ENCODE results near the gene IFT57.

DNA sequence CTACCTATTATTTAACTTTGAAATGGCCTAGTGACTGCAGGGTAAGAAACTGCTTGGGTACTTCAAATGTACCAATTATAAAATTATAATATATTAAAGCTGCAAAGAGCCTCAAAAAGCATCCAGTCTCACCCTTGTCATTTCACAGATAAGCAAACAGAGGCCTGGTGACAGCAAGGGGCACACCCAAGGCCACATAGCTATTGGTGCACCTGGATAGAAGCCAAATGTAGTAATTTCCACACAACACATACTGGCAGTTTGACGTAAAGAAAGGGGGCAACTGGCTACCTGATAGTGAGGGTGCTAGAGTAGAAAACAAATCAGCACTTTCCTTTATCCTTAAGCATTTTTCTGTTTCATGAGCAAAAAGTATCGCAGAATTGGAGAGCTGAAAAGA, 51.1 kb downstream of the IFT57 start:
- TF ChIP-seq, protein P1, sequence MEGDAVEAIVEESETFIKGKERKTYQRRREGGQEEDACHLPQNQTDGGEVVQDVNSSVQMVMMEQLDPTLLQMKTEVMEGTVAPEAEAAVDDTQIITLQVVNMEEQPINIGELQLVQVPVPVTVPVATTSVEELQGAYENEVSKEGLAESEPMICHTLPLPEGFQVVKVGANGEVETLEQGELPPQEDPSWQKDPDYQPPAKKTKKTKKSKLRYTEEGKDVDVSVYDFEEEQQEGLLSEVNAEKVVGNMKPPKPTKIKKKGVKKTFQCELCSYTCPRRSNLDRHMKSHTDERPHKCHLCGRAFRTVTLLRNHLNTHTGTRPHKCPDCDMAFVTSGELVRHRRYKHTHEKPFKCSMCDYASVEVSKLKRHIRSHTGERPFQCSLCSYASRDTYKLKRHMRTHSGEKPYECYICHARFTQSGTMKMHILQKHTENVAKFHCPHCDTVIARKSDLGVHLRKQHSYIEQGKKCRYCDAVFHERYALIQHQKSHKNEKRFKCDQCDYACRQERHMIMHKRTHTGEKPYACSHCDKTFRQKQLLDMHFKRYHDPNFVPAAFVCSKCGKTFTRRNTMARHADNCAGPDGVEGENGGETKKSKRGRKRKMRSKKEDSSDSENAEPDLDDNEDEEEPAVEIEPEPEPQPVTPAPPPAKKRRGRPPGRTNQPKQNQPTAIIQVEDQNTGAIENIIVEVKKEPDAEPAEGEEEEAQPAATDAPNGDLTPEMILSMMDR (IDR thresholded peaks at IDR 0.05; ENCODE audit: insufficient read depth, low read length, poor library complexity, severe bottlenecking): no peak
- TF ChIP-seq EZH2phosphoT487 (conservative IDR thresholded peaks at IDR 0.05; ENCODE audit: low read length): no peak

Measured in SU-DHL-6 (cell line).